ENCODE data around the gene SNCG. TPM values are rescaled to one million over a fixed set of nuclear protein-coding genes. Genes with fewer than 3 reads are reported as not detected.
"Not testable (repeated sequence)": the region's sequence is repeated elsewhere in the genome, so short reads cannot be mapped to it uniquely, and the experiment has no call there.

SNCG gene
- polyA plus RNA-seq, 4 donors: 2.4 to 44.8 (median 3.3) TPM

- not testable (repeated sequence) for H3K36me3 ChIP-seq (ENCODE audit: control insufficient read depth in 3 of 3, insufficient read depth in 2 of 3, low read depth in 1 of 3, low read length in 3 of 3); H3K9me3 ChIP-seq (ENCODE audit: control insufficient read depth in 2 of 2, insufficient read depth in 1 of 2, low read depth in 1 of 2, low read length in 1 of 2); H3K4me1 ChIP-seq (ENCODE audit: control insufficient read depth in 3 of 3, insufficient read depth in 2 of 3, low read depth in 1 of 3, low read length in 2 of 3); H3K4me3 ChIP-seq (ENCODE audit: low read depth in 1 of 3, low read length in 3 of 3); DNase-seq; FAIRE-seq; H3K27ac ChIP-seq (ENCODE audit: low read depth in 1 of 3, low read length in 2 of 3); H3K27me3 ChIP-seq (ENCODE audit: control insufficient read depth in 3 of 3, insufficient read depth in 3 of 3, low read length in 3 of 3)
- 89 to 92% (median 89%) methylated on average over 6 of the region's 6 CpGs for WGBS, 3 donors
These were observed 49.3 kb downstream of the SNCG start for GRCh38 chr10:87007674-87008073.

- not testable (repeated sequence) for H3K9me3 ChIP-seq (ENCODE audit: control insufficient read depth in 2 of 2, insufficient read depth in 1 of 2, low read depth in 1 of 2, low read length in 1 of 2); H3K27ac ChIP-seq (ENCODE audit: low read depth in 1 of 3, low read length in 2 of 3); H3K27me3 ChIP-seq (ENCODE audit: control insufficient read depth in 3 of 3, insufficient read depth in 3 of 3, low read length in 3 of 3); FAIRE-seq; H3K4me1 ChIP-seq (ENCODE audit: control insufficient read depth in 3 of 3, insufficient read depth in 2 of 3, low read depth in 1 of 3, low read length in 2 of 3); H3K36me3 ChIP-seq (ENCODE audit: control insufficient read depth in 3 of 3, insufficient read depth in 2 of 3, low read depth in 1 of 3, low read length in 3 of 3); H3K4me3 ChIP-seq (ENCODE audit: low read depth in 1 of 3, low read length in 3 of 3)
- peak in 1 of 2 donors; percentile 23 for DNase-seq
- 84 to 90% (median 89%) methylated on average over 7 of the region's 7 CpGs for WGBS, 3 donors
These were observed 49.9 kb downstream of the SNCG start for GRCh38 chr10:87008303-87008702.

GRCh38 chr10:87009134-87009696 lies 50.8 kb downstream of the SNCG start:
- WGBS, 3 donors: 94 to 97% (median 95%) methylated on average over 13 to 18 of the region's 18 CpGs
- DNase-seq; H3K27ac ChIP-seq (ENCODE audit: low read depth in 1 of 3, low read length in 2 of 3); H3K4me3 ChIP-seq (ENCODE audit: low read depth in 1 of 3, low read length in 3 of 3); H3K4me1 ChIP-seq (ENCODE audit: control insufficient read depth in 3 of 3, insufficient read depth in 2 of 3, low read depth in 1 of 3, low read length in 2 of 3); H3K9me3 ChIP-seq (ENCODE audit: control insufficient read depth in 2 of 2, insufficient read depth in 1 of 2, low read depth in 1 of 2, low read length in 1 of 2); H3K36me3 ChIP-seq (ENCODE audit: control insufficient read depth in 3 of 3, insufficient read depth in 2 of 3, low read depth in 1 of 3, low read length in 3 of 3); H3K27me3 ChIP-seq (ENCODE audit: control insufficient read depth in 3 of 3, insufficient read depth in 3 of 3, low read length in 3 of 3); FAIRE-seq: not testable (repeated sequence)

Other genes starting within 250 kb of the SNCG start
- 10 to 100 TPM in 2 of 4 donors, 1 to 10 TPM in 2; 3.4 to 40.2 (median 9.8) TPM for gene BMPR1A, start 202.0 kb upstream of the SNCG start, polyA plus RNA-seq
- 10 to 100 TPM in 1 of 4 donors, 1 to 10 TPM in 2, under 1 TPM in 1; 0.45 to 20.8 (median 3.3) TPM for gene MMRN2, start 984 bp upstream of the SNCG start, polyA plus RNA-seq
- 1,000 to 10,000 TPM in 1 of 4 donors, 100 to 1,000 TPM in 2, 1 to 10 TPM in 1; 2.9 to 1,065 (median 471) TPM for gene ADIRF, start 9.9 kb downstream of the SNCG start, polyA plus RNA-seq
- not detected for gene FAM25A, start 61.7 kb downstream of the SNCG start, polyA plus RNA-seq
- 100 to 1,000 TPM in 2 of 4 donors, 10 to 100 TPM in 2; 79.0 to 141 (median 102) TPM for gene GLUD1, start 136.2 kb downstream of the SNCG start, polyA plus RNA-seq
- 10 to 100 TPM; 19.6 to 34.4 (median 27.2) TPM for gene SHLD2, start 136.6 kb downstream of the SNCG start, polyA plus RNA-seq